Mucosa of rectum (tissue), 2 donors: ENCODE results near the gene POLR2F.
"Not testable (repeated sequence)": the region's sequence is repeated elsewhere in the genome, so short reads cannot be mapped to it uniquely, and the experiment has no call there.

Experiments
- H3K27ac ChIP-seq, 2 donors: one replicate each; pipeline ENCODE4 v1.7.0; 2013; ENCODE audit warnings: inconsistent platforms in 2 of 2, low read depth in 2 of 2, low read length in 2 of 2
- H3K27me3 ChIP-seq, 2 donors: one replicate each; pipeline ENCODE4 v1.7.0; 2013; ENCODE audit warnings: low read length in 2 of 2; ENCODE audit not compliant: control insufficient read depth in 2 of 2, insufficient read depth in 2 of 2
- H3K36me3 ChIP-seq, 2 donors: one replicate each; pipeline ENCODE4 v1.7.0; 2013; ENCODE audit warnings: low read length in 2 of 2; ENCODE audit not compliant: control insufficient read depth in 2 of 2, insufficient read depth in 2 of 2
- H3K4me1 ChIP-seq, 2 donors: one replicate each; pipeline ENCODE4 v1.7.0; 2013; ENCODE audit warnings: low read length in 2 of 2, mild to moderate bottlenecking in 1 of 2; ENCODE audit not compliant: control insufficient read depth in 2 of 2, insufficient read depth in 2 of 2
- H3K4me3 ChIP-seq, 2 donors: one replicate each; pipeline ENCODE4 v1.7.0; 2013; ENCODE audit warnings: low read length in 2 of 2
- H3K9ac ChIP-seq, 2 donors: one replicate each; pipeline ENCODE4 v1.7.0; 2013; ENCODE audit warnings: low read length in 2 of 2, low read depth in 1 of 2, mild to moderate bottlenecking in 1 of 2
- H3K9me3 ChIP-seq, 2 donors: one replicate each; pipeline ENCODE4 v1.7.0; 2013; ENCODE audit warnings: low read length in 2 of 2; ENCODE audit not compliant: control insufficient read depth in 2 of 2
- donor health status: healthy.
- donor health status: Normal muscosa, but diverticular disease.

POLR2F gene

GRCh38 chr22:37967637-37968451 lies 14.3 kb downstream of the POLR2F start:
- Histone ChIP-seq H3K4me1 (no peaks in the 10 kb centered on the region), H3K27me3 (no peaks in the 10 kb centered on the region), H3K4me3 (no peak overlapping the region), H3K36me3 (peaks cover 21 to 30% of the 10 kb centered on the region in 2 donors), H3K27ac (no peak overlapping the region), H3K9ac (no peak overlapping the region), H3K9me3 (no peaks in the 10 kb centered on the region)

GRCh38 chr22:37968452-37969251 lies 15.2 kb downstream of the POLR2F start:
- Histone ChIP-seq H3K27ac (no peak overlapping the region), H3K9me3 (no peaks in the 10 kb centered on the region), H3K9ac (no peak overlapping the region), H3K27me3 (no peaks in the 10 kb centered on the region), H3K4me3 (no peak overlapping the region), H3K4me1 (no peaks in the 10 kb centered on the region), H3K36me3 (peaks cover 18 to 30% of the 10 kb centered on the region in 2 donors)

GRCh38 chr22:37970864-37971263 lies 17.4 kb downstream of the POLR2F start:
- Histone ChIP-seq H3K36me3 (peaks cover 18 to 29% of the 10 kb centered on the region in 2 donors), H3K27ac (no peak overlapping the region), H3K9me3 (no peaks in the 10 kb centered on the region), H3K4me3 (no peak overlapping the region), H3K27me3 (no peaks in the 10 kb centered on the region), H3K9ac (no peak overlapping the region), H3K4me1 (no peaks in the 10 kb centered on the region)

GRCh38 chr22:37971475-37972434 lies 18.3 kb downstream of the POLR2F start:
- H3K9ac ChIP-seq, result no peak overlapping the region
- H3K36me3 ChIP-seq, result peaks cover 17 to 22% of the 10 kb centered on the region in 2 donors
- no peak overlapping the region for H3K27ac ChIP-seq
- H3K4me1 ChIP-seq, result no peaks in the 10 kb centered on the region
- H3K27me3 ChIP-seq, result no peaks in the 10 kb centered on the region
- no peak overlapping the region for H3K4me3 ChIP-seq
- H3K9me3 ChIP-seq, result no peaks in the 10 kb centered on the region

GRCh38 chr22:37972527-37972926 lies 19.0 kb downstream of the POLR2F start:
- no peaks in the 10 kb centered on the region for H3K4me1 ChIP-seq
- H3K9ac ChIP-seq, result no peak overlapping the region
- no peaks in the 10 kb centered on the region for H3K9me3 ChIP-seq
- H3K27me3 ChIP-seq, result no peaks in the 10 kb centered on the region
- H3K4me3 ChIP-seq, result no peak overlapping the region
- no peak overlapping the region for H3K27ac ChIP-seq
- peaks cover 9 to 15% of the 10 kb centered on the region in 2 donors for H3K36me3 ChIP-seq

- H3K9me3 ChIP-seq, result no peaks in the 10 kb centered on the region
- no peak overlapping the region for H3K4me3 ChIP-seq
- H3K4me1 ChIP-seq, result no peaks in the 10 kb centered on the region
- no peaks in the 10 kb centered on the region for H3K27me3 ChIP-seq
- H3K9ac ChIP-seq, result no peak overlapping the region
- peaks cover 0 to 5% of the 10 kb centered on the region in 2 donors for H3K36me3 ChIP-seq
- no peak overlapping the region for H3K27ac ChIP-seq
Measured at GRCh38 chr22:37973271-37974170, 20.0 kb downstream of the POLR2F start.

GRCh38 chr22:37975153-37975552 lies 21.7 kb downstream of the POLR2F start:
- no peaks in the 10 kb centered on the region for H3K27me3 ChIP-seq
- no peak overlapping the region for H3K27ac ChIP-seq
- no peaks in the 10 kb centered on the region for H3K36me3 ChIP-seq
- H3K4me3 ChIP-seq, result no peak overlapping the region
- H3K4me1 ChIP-seq, result no peaks in the 10 kb centered on the region
- H3K9ac ChIP-seq, result no peak overlapping the region
- H3K9me3 ChIP-seq, result no peaks in the 10 kb centered on the region

GRCh38 chr22:37976022-37976421 lies 22.5 kb downstream of the POLR2F start:
- H3K9me3 ChIP-seq, H3K4me1 ChIP-seq, H3K36me3 ChIP-seq, H3K9ac ChIP-seq, H3K27me3 ChIP-seq, H3K4me3 ChIP-seq, H3K27ac ChIP-seq: not testable (repeated sequence)

GRCh38 chr22:37976547-37976946 lies 23.0 kb downstream of the POLR2F start:
- Histone ChIP-seq H3K9me3 (no peaks in the 10 kb centered on the region), H3K27ac (no peak overlapping the region), H3K4me3 (no peak overlapping the region), H3K4me1 (peaks cover 3 to 10% of the 10 kb centered on the region in 2 donors), H3K36me3 (no peaks in the 10 kb centered on the region), H3K9ac (no peak overlapping the region), H3K27me3 (no peaks in the 10 kb centered on the region)
